ENCODE data around the gene SEPTIN1.

The SEPTIN1 gene

GRCh38 chr16:30376461-30376902 is 5.9 kb downstream of the SEPTIN1 start:
- DNase-seq, result no peak

- no peak for DNase-seq
Observed at GRCh38 chr16:30375864-30376263, 6.5 kb downstream of the SEPTIN1 start.

- no peak for DNase-seq
Observed at GRCh38 chr16:30374538-30374937, 7.8 kb downstream of the SEPTIN1 start, which contains the start of gene MYL11. Gene MYL11 (plus strand): TSS chr16:30374802. CDS start chr16:30374858, 56 bp downstream.

- DNase-seq, result no peak
Observed at GRCh38 chr16:30372725-30373124, 9.6 kb downstream of the SEPTIN1 start.

- DNase-seq, result no peak
Observed at GRCh38 chr16:30372038-30372712, 10.2 kb downstream of the SEPTIN1 start.

GRCh38 chr16:30371248-30371816 is 11.0 kb downstream of the SEPTIN1 start:
- DNase-seq, result no peak

GRCh38 chr16:30370456-30371247 is 11.7 kb downstream of the SEPTIN1 start, which contains the start of gene TBC1D10B:
Gene TBC1D10B (minus strand): TSS chr16:30370494. CDS start chr16:30370183, 311 bp downstream.
- peak; percentile 99 to 100 for DNase-seq

- DNase-seq, result no peak
Observed at GRCh38 chr16:30369938-30370455, 12.4 kb downstream of the SEPTIN1 start.

GRCh38 chr16:30369091-30369937 is 13.0 kb downstream of the SEPTIN1 start:
- DNase-seq, result peak; percentile 19 to 32

GRCh38 chr16:30368792-30369090 is 13.6 kb downstream of the SEPTIN1 start:
- no peak for DNase-seq

GRCh38 chr16:30368122-30368791 is 14.1 kb downstream of the SEPTIN1 start:
- DNase-seq, result peak in 1 of 2 experiments; percentile 23

GRCh38 chr16:30367349-30368009 is 14.9 kb downstream of the SEPTIN1 start:
- no peak for DNase-seq

- DNase-seq, result no peak
Observed at GRCh38 chr16:30366511-30366910, 15.8 kb downstream of the SEPTIN1 start.

GRCh38 chr16:30365200-30365599 is 17.2 kb downstream of the SEPTIN1 start:
- no peak for DNase-seq

- no peak for DNase-seq
Observed at GRCh38 chr16:30361180-30361579, 21.2 kb downstream of the SEPTIN1 start.

GRCh38 chr16:30359871-30360170 is 22.5 kb downstream of the SEPTIN1 start:
- no peak for DNase-seq

- no peak for DNase-seq
Observed at GRCh38 chr16:30358990-30359870, 23.1 kb downstream of the SEPTIN1 start.

GRCh38 chr16:30358577-30358936 is 23.8 kb downstream of the SEPTIN1 start:
- DNase-seq, result no peak

GRCh38 chr16:30357715-30358576 is 24.4 kb downstream of the SEPTIN1 start:
- no peak for DNase-seq

Data from activated CD4-positive, alpha-beta T cell treated with anti-CD3 and anti-CD28 coated beads, Interleukin-2, amount 50 U/mL, for 48 hours (primary cell).